A549 (cell line): ENCODE data around the gene TSSK6. TPM values are rescaled to one million over a fixed set of nuclear protein-coding genes. Genes with fewer than 3 reads are reported as not detected.

Source experiments
- ATAC-seq, 2 experiments: fragments of 200-7000 bp in 1 of 2; fragments of >200 bp in 1 of 2; cut with Nextera tagmentation in 1 of 2; cut with Tn5 transposase in 1 of 2; 3 replicates each; pipeline versions ENCODE4 v1.8.0 to v1.9.1; 2018 to 2020; ENCODE audit warnings: mild to moderate bottlenecking in 1 of 2, moderate library complexity in 1 of 2
- CTCF ChIA-PET: fragments of 300-600 bp; sonication (Branson Sonifier 250); formaldehyde crosslinking; extraction: SDS; loops from one replicate; lab custom pipeline; 2021; ENCODE audit warnings: antibody characterized with exemption, inconsistent platforms; lab: Yijun Ruan, JAX
- POLR2A ChIA-PET: fragments of 350-600 bp; formaldehyde crosslinking; extraction: SDS; loops from one replicate; lab custom pipeline; 2021; ENCODE audit warnings: antibody characterized with exemption, inconsistent platforms; lab: Yijun Ruan, JAX
- DNase-seq, 2 experiments: peaks; one replicate each; pipeline versions ENCODE4 v3.0.0 to v3.0.0-alpha.2; 2011 to 2016; ENCODE audit warnings: low read depth in 1 of 2, low spot score in 1 of 2
- FAIRE-seq: peaks from 2 replicates; lab custom pipeline; 2011; peaks lifted over from hg19 to GRCh38; lab: Jason Lieb, UNC
- H3K27ac ChIP-seq, 2 experiments: fragments of >200 bp; sonication (Bioruptor Twin); formaldehyde crosslinking; 3 replicates each; pipeline ENCODE4 v1.5.1; 2016 to 2017
- H3K4me1 ChIP-seq: fragments of >200 bp; sonication (Bioruptor Twin); formaldehyde crosslinking; 3 replicates; pipeline ENCODE4 v1.6.1; 2016
- H3K4me2 ChIP-seq: fragments of >200 bp; sonication (Bioruptor Twin); formaldehyde crosslinking; 3 replicates; pipeline ENCODE4 v1.6.1; 2016
- H3K4me3 ChIP-seq: fragments of >200 bp; sonication (Bioruptor Twin); formaldehyde crosslinking; 3 replicates; pipeline ENCODE4 v1.5.1; 2016
- H3K9me3 ChIP-seq: fragments of >200 bp; sonication (Bioruptor Twin); formaldehyde crosslinking; 3 replicates; pipeline ENCODE4 v1.6.1; 2016
- BHLHE40 ChIP-seq: IDR thresholded peaks from 2 replicates; pipeline ENCODE4 v1.6.1; 2012; ENCODE audit warnings: low read depth, low read length, inconsistent platforms
- CEBPB ChIP-seq, 2 experiments: fragments of >200 bp in 1 of 2; sonication (Bioruptor Twin) in 1 of 2; formaldehyde crosslinking in 1 of 2; IDR thresholded peaks; 2 replicates each; pipeline ENCODE4 v1.6.1; 2012 to 2016
- EHMT2 ChIP-seq: fragments of 200-600 bp; sonication (generic); IDR thresholded peaks from 2 replicates; pipeline ENCODE4 v1.6.1; 2016; ENCODE audit warnings: antibody characterized with exemption, low read depth, mild to moderate bottlenecking, moderate library complexity
- EP300 ChIP-seq, 2 experiments: fragments of >200 bp; sonication (Bioruptor Twin); formaldehyde crosslinking; IDR thresholded peaks; 2 replicates in 1 of 2; 3 replicates in 1 of 2; pipeline ENCODE4 v1.6.1; 2016 to 2017
- FOXS1 ChIP-seq: fragments of 250-450 bp; sonication (Bioruptor Pico); IDR thresholded peaks from 2 replicates; pipeline ENCODE4 v1.5.0; 2020; ENCODE audit warnings: mild to moderate bottlenecking, moderate library complexity
- HOXA7 ChIP-seq: fragments of 250-450 bp; sonication (Bioruptor Pico); IDR thresholded peaks from 2 replicates; pipeline ENCODE4 v1.5.0; 2020; ENCODE audit warnings: mild to moderate bottlenecking, moderate library complexity
- HOXB13 ChIP-seq: fragments of 250-450 bp; sonication (Bioruptor Pico); IDR thresholded peaks from 2 replicates; pipeline ENCODE4 v1.5.0; 2020; ENCODE audit warnings: low read depth, mild to moderate bottlenecking, moderate library complexity
- JUN ChIP-seq, 2 experiments: fragments of >200 bp; sonication (Bioruptor Twin); formaldehyde crosslinking; IDR thresholded peaks; 2 replicates in 1 of 2; 3 replicates in 1 of 2; pipeline ENCODE4 v1.6.1; 2016 to 2017
- RCOR1 ChIP-seq: fragments of 150-350 bp; IDR thresholded peaks from 2 replicates; pipeline ENCODE4 v1.6.1; 2014; ENCODE audit warnings: antibody characterized with exemption, low read length, low read depth
- WGBS: methylation state at CpG from one replicate; pipeline ENCODE4 v1.1.6; 2017; ENCODE audit errors: missing lambda C conversion rate; 5-methylcytosine and 5-hydroxymethylcytosine counted together
- polyA plus RNA-seq, 4 experiments: library from polyadenylated mRNA; depleted of rRNA in 3 of 4; stranded (reverse); fragments of >200 nt; fragmentation: RNase III in 1 of 4; extraction: RNeasy Plus Mini Kit Qiagen cat#74134 plus additional on column Dnase treatment in 1 of 4; gene quantifications; 2 replicates in 3 of 4; 3 replicates in 1 of 4; pipeline ENCODE4 v1.2.3, GENCODE V29; 2011 to 2017
- TF ChIP-seq, protein P1 (sequence below): fragments of 200-600 bp; sonication (generic); IDR thresholded peaks from 2 replicates; pipeline ENCODE4 v1.6.1; 2016; ENCODE audit warnings: antibody characterized with exemption, mild to moderate bottlenecking, moderate library complexity
- TF ChIP-seq, protein P2 (sequence below): fragments of 450-650 bp; IDR thresholded peaks from 2 replicates; pipeline ENCODE4 v1.6.1; 2014; ENCODE audit warnings: antibody characterized with exemption
- TF ChIP-seq, protein P3 (sequence below): fragments of >200 bp; sonication (Bioruptor Twin); formaldehyde crosslinking; IDR thresholded peaks from 3 replicates; pipeline ENCODE4 v1.6.1; 2016
- TF ChIP-seq, protein P4 (sequence below): fragments of 250-450 bp; sonication (Bioruptor Pico); IDR thresholded peaks from 2 replicates; pipeline ENCODE4 v1.5.0; 2020; ENCODE audit warnings: low read depth, mild to moderate bottlenecking, moderate library complexity
- TF ChIP-seq, protein P5 (sequence below): IDR thresholded peaks from 2 replicates; pipeline ENCODE4 v1.6.1; 2012; ENCODE audit warnings: low read depth, borderline replicate concordance

Gene TSSK6
- polyA plus RNA-seq, 2 of the 4 experiments (the other 2 are of a cell fraction): 1.4 to 1.8 TPM

DNA sequence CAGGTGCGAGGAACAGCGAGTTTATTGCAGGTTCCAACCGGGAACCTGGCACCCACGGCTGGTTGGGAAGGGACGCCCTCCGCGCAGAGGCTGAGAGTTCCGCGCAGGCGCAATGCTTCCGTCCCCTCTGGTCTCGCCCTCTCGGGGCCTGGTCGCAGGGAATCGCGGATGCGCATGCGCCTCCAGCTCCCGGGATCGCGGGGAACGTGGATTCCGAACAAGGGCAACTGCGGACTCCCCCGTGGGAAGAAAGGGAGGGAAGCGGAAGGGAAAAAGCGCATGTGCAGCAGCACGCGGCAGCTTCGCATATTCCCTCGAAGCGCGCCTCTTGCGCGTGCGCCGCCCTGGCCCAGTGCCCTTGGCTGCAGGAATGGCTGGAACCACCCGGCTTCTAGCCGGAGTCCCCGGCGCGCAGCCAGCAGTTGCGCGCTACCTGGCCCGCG is 1.1 kb downstream of the TSSK6 start:
- Histone ChIP-seq H3K9me3 (no peaks in the 10 kb centered on the region), H3K4me1 (peaks cover 8% of the 10 kb centered on the region; the same call in 2 of the 3 replicates), H3K4me3 (no peak overlapping the region), H3K4me2 (no peak overlapping the region), H3K27ac (no peak overlapping the region)
- WGBS: 97% methylated on average over 33 of the region's 46 CpGs
- TF ChIP-seq, protein P1, sequence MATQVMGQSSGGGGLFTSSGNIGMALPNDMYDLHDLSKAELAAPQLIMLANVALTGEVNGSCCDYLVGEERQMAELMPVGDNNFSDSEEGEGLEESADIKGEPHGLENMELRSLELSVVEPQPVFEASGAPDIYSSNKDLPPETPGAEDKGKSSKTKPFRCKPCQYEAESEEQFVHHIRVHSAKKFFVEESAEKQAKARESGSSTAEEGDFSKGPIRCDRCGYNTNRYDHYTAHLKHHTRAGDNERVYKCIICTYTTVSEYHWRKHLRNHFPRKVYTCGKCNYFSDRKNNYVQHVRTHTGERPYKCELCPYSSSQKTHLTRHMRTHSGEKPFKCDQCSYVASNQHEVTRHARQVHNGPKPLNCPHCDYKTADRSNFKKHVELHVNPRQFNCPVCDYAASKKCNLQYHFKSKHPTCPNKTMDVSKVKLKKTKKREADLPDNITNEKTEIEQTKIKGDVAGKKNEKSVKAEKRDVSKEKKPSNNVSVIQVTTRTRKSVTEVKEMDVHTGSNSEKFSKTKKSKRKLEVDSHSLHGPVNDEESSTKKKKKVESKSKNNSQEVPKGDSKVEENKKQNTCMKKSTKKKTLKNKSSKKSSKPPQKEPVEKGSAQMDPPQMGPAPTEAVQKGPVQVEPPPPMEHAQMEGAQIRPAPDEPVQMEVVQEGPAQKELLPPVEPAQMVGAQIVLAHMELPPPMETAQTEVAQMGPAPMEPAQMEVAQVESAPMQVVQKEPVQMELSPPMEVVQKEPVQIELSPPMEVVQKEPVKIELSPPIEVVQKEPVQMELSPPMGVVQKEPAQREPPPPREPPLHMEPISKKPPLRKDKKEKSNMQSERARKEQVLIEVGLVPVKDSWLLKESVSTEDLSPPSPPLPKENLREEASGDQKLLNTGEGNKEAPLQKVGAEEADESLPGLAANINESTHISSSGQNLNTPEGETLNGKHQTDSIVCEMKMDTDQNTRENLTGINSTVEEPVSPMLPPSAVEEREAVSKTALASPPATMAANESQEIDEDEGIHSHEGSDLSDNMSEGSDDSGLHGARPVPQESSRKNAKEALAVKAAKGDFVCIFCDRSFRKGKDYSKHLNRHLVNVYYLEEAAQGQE: no peak
- no peak for TF ChIP-seq RCOR1
- no peak for TF ChIP-seq JUN (IDR thresholded peaks at IDR 0.05)
- ChIA-PET CTCF (interaction anchor here (0.7 to 1.4 kb wide), 2 partner anchors 24 to 40 kb away, joined by 3 read pairs; no protein-coding TSS in a partner anchor), POLR2A (no interaction called here)
- FAIRE-seq: no peak
- no peak for ATAC-seq
- DNase-seq: no peak

DNA sequence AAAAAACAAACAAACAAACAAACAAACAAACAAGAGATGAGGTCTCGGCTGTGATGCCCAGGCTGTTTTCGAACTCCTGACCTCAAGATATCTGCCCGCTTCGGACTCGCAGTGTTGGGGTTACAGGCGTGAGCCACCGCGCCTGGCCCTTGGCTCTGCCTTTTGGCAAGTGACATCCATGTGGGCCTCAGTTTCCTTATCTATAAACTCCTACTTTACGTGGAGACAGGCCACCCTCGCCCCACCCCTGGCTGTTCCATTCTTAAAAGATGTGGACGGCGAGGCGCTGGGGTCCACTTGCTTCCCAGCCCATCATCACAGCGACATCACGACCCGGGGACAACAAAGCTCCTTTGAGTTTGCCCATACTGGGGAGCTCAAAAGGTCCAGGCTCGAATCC is 1.7 kb downstream of the TSSK6 start:
- no peak for TF ChIP-seq RCOR1
- TF ChIP-seq, protein P2, sequence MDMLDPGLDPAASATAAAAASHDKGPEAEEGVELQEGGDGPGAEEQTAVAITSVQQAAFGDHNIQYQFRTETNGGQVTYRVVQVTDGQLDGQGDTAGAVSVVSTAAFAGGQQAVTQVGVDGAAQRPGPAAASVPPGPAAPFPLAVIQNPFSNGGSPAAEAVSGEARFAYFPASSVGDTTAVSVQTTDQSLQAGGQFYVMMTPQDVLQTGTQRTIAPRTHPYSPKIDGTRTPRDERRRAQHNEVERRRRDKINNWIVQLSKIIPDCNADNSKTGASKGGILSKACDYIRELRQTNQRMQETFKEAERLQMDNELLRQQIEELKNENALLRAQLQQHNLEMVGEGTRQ: no peak
- no peak for TF ChIP-seq FOXS1 (CRISPR knock-in tag)
- TF ChIP-seq, protein P3, sequence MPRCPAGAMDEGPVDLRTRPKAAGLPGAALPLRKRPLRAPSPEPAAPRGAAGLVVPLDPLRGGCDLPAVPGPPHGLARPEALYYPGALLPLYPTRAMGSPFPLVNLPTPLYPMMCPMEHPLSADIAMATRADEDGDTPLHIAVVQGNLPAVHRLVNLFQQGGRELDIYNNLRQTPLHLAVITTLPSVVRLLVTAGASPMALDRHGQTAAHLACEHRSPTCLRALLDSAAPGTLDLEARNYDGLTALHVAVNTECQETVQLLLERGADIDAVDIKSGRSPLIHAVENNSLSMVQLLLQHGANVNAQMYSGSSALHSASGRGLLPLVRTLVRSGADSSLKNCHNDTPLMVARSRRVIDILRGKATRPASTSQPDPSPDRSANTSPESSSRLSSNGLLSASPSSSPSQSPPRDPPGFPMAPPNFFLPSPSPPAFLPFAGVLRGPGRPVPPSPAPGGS: no peak
- TF ChIP-seq CEBPB (IDR thresholded peaks at IDR 0.05): no peak
- TF ChIP-seq, protein P4, sequence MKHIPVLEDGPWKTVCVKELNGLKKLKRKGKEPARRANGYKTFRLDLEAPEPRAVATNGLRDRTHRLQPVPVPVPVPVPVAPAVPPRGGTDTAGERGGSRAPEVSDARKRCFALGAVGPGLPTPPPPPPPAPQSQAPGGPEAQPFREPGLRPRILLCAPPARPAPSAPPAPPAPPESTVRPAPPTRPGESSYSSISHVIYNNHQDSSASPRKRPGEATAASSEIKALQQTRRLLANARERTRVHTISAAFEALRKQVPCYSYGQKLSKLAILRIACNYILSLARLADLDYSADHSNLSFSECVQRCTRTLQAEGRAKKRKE (CRISPR knock-in tag): no peak
- no peak for TF ChIP-seq JUN (IDR thresholded peaks at IDR 0.05)
- no peak for TF ChIP-seq BHLHE40
- no peak for TF ChIP-seq EP300 (IDR thresholded peaks at IDR 0.05)
- TF ChIP-seq EHMT2: no peak
- Histone ChIP-seq H3K4me3 (no peak overlapping the region), H3K4me2 (no peak overlapping the region), H3K27ac (no peak overlapping the region), H3K9me3 (no peaks in the 10 kb centered on the region), H3K4me1 (peaks cover 8% of the 10 kb centered on the region; the same call in 2 of the 3 replicates)
- ChIA-PET CTCF (interaction anchor here (0.7 to 1.4 kb wide), 2 partner anchors 23 to 41 kb away, joined by 3 read pairs; no protein-coding TSS in a partner anchor), POLR2A (no interaction called here)
- WGBS: 97% methylated on average over 17 of the region's 17 CpGs
- FAIRE-seq (no peak), ATAC-seq (no peak), DNase-seq (no peak)

DNA sequence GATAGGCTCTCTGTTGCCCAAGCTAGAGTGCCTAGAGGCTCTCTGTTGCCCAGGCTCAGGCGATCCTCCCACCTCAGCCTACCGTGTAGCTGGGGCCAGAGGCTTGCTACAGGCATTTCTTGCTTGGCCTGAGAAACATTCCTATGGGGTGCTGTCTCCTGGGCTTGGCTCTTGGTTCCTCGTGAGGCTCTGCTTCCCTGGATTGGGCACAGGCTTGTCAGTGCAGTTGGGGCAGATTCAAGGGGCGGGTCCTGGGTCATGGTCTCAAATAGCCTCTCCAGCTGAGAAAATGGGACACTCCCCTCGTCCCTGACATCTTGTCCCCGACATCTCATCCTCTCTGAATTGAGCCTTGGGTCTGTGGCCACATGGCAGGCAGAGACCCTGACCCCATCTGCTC is 4.9 kb downstream of the TSSK6 start:
- FAIRE-seq (no peak), ATAC-seq (peak in 1 of 2 experiments; percentile 40; a peak in 3 of 6 replicates), DNase-seq (no peak)
- Histone ChIP-seq H3K9me3 (no peaks in the 10 kb centered on the region), H3K4me3 (no peak overlapping the region), H3K4me1 (0 out of 3 replicates have a peak, but pooled peaks cover 3% of the 10 kb centered on the region), H3K27ac (no peak overlapping the region), H3K4me2 (no peak overlapping the region)
- ChIA-PET POLR2A (interaction anchor here (1.3 kb wide), 1 partner anchor 146 kb away, joined by 3 read pairs; no protein-coding TSS in a partner anchor), CTCF (interaction anchor here (2.9 kb wide), 1 partner anchor 20 kb away, joined by 13 read pairs; no protein-coding TSS in a partner anchor)
- WGBS: 58% methylated on average over 2 of the region's 6 CpGs
- TF ChIP-seq EHMT2 (no peak), HOXB13 (no peak), HOXA7 (CRISPR knock-in tag) (no peak)
- TF ChIP-seq, protein P3: no peak
- TF ChIP-seq, protein P1: no peak
- TF ChIP-seq, protein P5, sequence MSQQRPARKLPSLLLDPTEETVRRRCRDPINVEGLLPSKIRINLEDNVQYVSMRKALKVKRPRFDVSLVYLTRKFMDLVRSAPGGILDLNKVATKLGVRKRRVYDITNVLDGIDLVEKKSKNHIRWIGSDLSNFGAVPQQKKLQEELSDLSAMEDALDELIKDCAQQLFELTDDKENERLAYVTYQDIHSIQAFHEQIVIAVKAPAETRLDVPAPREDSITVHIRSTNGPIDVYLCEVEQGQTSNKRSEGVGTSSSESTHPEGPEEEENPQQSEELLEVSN: no peak
